ENCODE data around the gene PYGO2.

DNA sequence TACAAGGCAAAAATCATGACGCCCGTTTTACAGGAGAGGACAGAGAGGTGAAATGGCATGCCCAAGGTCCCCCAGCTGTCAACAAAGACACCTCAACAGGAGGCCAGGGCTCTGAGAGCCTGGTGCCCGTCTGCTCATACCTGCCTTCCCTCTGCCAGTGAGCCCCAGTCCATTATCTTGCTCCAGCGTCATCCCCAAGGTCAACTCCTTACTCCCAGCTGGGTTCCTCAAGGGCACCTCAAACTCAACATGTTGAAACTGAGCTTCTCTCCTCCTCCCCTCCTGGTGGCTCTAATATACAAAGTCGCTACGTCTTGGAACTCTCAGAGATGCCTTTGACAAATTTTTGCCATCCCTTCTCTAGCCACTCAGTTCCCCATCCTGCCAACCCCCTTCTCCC, 8.9 kb downstream of the PYGO2 start:
- TF ChIP-seq, protein P1, sequence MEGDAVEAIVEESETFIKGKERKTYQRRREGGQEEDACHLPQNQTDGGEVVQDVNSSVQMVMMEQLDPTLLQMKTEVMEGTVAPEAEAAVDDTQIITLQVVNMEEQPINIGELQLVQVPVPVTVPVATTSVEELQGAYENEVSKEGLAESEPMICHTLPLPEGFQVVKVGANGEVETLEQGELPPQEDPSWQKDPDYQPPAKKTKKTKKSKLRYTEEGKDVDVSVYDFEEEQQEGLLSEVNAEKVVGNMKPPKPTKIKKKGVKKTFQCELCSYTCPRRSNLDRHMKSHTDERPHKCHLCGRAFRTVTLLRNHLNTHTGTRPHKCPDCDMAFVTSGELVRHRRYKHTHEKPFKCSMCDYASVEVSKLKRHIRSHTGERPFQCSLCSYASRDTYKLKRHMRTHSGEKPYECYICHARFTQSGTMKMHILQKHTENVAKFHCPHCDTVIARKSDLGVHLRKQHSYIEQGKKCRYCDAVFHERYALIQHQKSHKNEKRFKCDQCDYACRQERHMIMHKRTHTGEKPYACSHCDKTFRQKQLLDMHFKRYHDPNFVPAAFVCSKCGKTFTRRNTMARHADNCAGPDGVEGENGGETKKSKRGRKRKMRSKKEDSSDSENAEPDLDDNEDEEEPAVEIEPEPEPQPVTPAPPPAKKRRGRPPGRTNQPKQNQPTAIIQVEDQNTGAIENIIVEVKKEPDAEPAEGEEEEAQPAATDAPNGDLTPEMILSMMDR (IDR thresholded peaks at IDR 0.05) = no peak
- TF ChIP-seq POLR2A (IDR thresholded peaks at IDR 0.05) = no peak

All from testis (tissue), 2 donors.